Stimulated activated naive B cell treated with anti-CD40 and anti-IgM and Interleukin-4, amounts not matched to agents 10 μg/mL and 1 μg/mL and 100 μg/mL, for 72 hours (primary cell): Measurements from ENCODE around the gene GDI2.
"Not testable (repeated sequence)": the region's sequence is repeated elsewhere in the genome, so short reads cannot be mapped to it uniquely, and the experiment has no call there.

ENCODE experiments used
- ATAC-seq, 2 donors: fragments of 150-1000 bp; cut with Tn5 transposase; replicated peaks; 2 replicates each; pipeline ENCODE4 v1.10.0; 2021; ENCODE audit warnings: moderate library complexity in 1 of 2
- DNase-seq: peaks from one replicate; pipeline ENCODE4 v3.0.0; 2021
- H3K27ac Mint-ChIP-seq: one replicate; pipeline ENCODE4 v1.8.0; 2022; ENCODE audit warnings: mild to moderate bottlenecking, mixed read lengths
- H3K27me3 Mint-ChIP-seq, 2 donors: one replicate each; pipeline ENCODE4 v1.8.0; 2022; ENCODE audit warnings: mixed read lengths in 2 of 2
- H3K36me3 Mint-ChIP-seq, 2 donors: one replicate each; pipeline ENCODE4 v1.8.0; 2022; ENCODE audit warnings: mixed read lengths in 2 of 2, mild to moderate bottlenecking in 1 of 2
- H3K4me1 Mint-ChIP-seq, 2 donors: one replicate each; pipeline ENCODE4 v1.8.0; 2022; ENCODE audit warnings: mixed read lengths in 2 of 2, mild to moderate bottlenecking in 1 of 2
- H3K4me3 Mint-ChIP-seq, 2 donors: one replicate each; pipeline ENCODE4 v1.8.0; 2022; ENCODE audit warnings: mild to moderate bottlenecking in 2 of 2, mixed read lengths in 2 of 2, moderate library complexity in 1 of 2
- H3K9me3 Mint-ChIP-seq, 2 donors: one replicate each; pipeline ENCODE4 v1.8.0; 2022; ENCODE audit warnings: mixed read lengths in 2 of 2, mild to moderate bottlenecking in 1 of 2

GDI2 gene

DNA sequence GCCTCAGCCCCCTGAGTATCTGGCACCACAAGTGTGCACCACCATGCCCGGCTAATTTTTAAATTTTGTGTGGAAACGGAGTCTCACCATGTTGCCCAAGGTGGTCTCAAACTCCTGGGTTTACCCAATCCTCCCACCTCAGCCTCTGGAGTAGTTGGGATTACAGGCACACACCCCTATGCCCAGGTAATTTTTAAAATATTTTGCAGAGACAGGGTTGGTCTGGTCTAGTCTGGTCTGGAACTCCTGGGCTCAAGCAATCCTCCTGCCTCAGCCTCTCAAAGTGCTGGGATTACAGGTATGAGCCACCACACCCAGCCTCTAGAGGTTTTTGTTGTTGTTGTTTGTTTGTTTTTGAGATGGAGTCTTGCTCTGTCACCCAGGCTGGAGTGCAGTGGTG lies 22.9 kb upstream of the GDI2 start:
- H3K4me3 Mint-ChIP-seq, H3K9me3 Mint-ChIP-seq, DNase-seq, H3K27me3 Mint-ChIP-seq, ATAC-seq, H3K36me3 Mint-ChIP-seq: not testable (repeated sequence)
- Mint-ChIP-seq H3K4me1 (peaks cover 50 to 67% of the 10 kb centered on the region in 2 donors), H3K27ac (peak overlapping the region; percentile 75)

DNA sequence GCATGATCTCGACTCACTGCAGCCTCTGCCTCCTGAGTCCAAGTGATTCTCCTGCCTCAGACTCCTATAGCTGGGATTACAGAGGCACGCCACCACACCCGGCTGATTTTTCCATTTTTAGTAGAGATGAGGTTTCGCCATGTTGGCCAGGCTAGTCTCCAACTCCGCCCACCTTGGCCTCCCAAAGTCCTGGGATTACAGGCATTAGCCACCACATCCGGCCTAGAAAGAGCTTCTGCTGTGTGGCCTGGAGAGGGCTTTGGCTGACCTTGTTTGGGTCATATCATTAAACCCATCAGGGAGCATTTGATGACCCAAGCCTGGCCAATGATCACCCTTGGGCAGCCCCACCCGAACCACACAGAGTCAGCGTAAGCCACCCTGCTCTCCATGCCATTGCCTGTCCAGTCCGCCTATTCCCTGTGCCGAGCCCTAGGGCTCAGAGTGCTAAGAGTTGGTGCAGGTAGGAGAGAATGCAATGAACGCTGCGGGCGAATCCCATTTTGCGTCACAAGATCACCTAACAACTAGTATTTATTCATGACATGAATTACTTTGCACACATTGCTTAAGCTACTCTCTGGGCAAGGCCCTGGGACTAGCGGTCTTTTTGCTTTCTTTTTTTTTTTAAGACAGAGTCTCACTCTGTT lies 22.3 kb upstream of the GDI2 start:
- Mint-ChIP-seq H3K36me3 (peaks cover 0 to 3% of the 10 kb centered on the region in 2 donors), H3K4me3 (no peak overlapping the region), H3K27ac (peak overlapping the region; percentile 75), H3K4me1 (peaks cover 48 to 67% of the 10 kb centered on the region in 2 donors), H3K27me3 (no peaks in the 10 kb centered on the region), H3K9me3 (no peaks in the 10 kb centered on the region)
- DNase-seq, result no peak
- ATAC-seq, result no peak

DNA sequence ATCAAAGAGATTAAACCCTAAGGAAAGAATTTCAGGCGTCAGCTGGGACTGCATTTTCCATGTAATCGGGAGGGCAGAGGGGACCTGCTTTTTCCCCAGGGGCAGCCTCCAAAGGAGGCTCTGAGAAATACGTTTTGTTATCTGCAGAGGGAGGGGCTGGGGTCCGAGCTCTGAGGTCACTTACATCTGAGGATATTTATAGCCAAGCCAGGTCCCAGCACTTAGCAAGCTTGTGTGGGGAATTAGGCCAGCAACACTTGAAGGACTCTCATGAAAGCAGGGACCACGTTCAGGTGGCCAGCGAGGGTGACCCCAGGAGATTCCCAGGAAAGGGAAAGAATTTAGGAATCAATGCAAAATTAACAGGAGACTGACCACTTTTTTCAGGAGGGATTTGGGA lies 20.6 kb upstream of the GDI2 start:
- DNase-seq (no peak), ATAC-seq (no peak)
- Mint-ChIP-seq H3K36me3 (peaks cover 0 to 4% of the 10 kb centered on the region in 2 donors), H3K9me3 (no peaks in the 10 kb centered on the region), H3K27me3 (no peaks in the 10 kb centered on the region), H3K4me1 (peaks cover 47 to 65% of the 10 kb centered on the region in 2 donors), H3K4me3 (no peak overlapping the region), H3K27ac (peak overlapping the region; percentile 38)

DNA sequence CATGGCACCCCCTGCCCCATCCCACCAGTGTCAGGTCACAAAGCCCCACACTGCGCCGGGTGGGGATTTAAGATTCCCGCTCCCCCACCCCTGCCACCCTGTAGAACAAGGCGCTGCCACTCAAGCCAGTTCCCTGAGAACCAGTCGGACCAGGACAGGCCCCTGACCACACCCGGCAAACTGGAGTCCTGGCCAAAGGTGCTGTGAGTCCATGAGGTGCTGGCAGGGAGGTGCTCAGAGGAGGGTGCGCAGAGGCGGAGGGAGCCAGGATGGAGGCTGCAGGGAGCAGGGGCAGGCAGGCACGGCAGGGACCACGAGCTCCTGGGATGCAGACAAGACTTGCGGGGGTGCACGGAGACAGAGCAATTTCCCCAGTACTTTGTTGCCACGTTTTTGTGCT lies 19.7 kb upstream of the GDI2 start:
- ATAC-seq (no peak), DNase-seq (no peak)
- Mint-ChIP-seq H3K27me3 (no peaks in the 10 kb centered on the region), H3K9me3 (no peaks in the 10 kb centered on the region), H3K36me3 (peaks cover 0 to 4% of the 10 kb centered on the region in 2 donors), H3K4me3 (no peak overlapping the region), H3K27ac (peak overlapping the region; percentile 89), H3K4me1 (peaks cover 43 to 59% of the 10 kb centered on the region in 2 donors)

DNA sequence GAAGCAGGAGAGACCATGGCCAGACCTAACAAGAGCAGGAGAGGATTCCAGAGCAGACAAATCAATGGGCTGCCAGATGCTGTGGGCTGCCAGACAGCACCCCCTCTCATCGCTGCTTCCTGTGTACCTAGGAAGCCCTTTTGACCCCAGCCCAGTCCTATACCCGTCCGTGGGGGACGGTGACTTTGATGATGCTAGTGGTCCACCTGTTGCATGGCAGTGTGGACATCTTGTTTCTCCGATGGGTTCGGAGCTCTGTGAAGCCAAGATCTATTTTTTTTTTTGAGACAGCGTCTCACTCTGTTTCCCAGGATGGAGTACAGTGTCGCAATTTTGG lies 18.2 kb upstream of the GDI2 start:
- Mint-ChIP-seq H3K36me3 (peaks cover 0 to 4% of the 10 kb centered on the region in 2 donors), H3K4me1 (peaks cover 45 to 59% of the 10 kb centered on the region in 2 donors), H3K4me3 (peak overlapping the region; percentile 20 to 55), H3K27ac (peak overlapping the region; percentile 98), H3K9me3 (no peaks in the 10 kb centered on the region), H3K27me3 (no peaks in the 10 kb centered on the region)
- no peak for DNase-seq
- peak in 1 of 2 donors; percentile 5 for ATAC-seq

DNA sequence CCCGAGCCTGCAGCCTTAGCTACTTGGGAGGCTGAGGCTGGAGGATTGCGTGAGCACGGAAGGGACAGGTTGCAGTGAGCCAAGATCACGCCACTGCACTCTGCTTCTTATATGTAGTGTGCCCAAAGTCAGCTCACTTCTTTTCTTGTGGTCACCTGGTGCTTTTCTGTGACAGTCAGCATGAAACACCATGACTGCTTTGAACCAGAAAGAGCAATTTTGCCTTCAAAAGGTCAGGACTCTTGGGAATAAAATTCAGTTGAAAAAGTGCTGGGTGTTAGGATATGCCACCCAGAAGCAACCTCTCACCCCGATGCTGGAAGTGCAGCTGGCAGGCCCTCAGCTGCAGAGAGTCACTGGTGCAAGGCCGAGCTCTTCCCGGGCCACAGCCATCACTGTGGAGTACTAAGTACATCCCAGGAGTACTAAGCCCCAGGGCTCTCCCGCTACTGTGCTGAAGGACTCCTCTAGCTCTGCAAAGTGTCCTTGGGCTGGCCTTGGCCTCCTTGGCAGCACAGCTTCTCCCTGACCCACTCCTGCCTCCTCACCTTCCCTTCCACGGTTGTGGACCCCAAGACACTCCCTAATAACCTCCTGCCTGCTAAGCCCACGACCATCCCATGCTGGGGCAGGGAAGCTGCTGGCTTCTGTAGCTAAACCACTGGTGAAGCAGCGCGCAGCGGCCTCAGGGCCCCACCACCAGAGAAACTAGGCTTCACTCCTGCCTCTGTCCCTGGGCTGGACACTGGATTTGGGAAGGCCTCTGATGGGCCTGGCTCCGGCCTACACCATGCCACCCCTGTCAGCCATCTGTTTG lies 17.6 kb upstream of the GDI2 start:
- peaks cover 0 to 4% of the 10 kb centered on the region in 2 donors for H3K36me3 Mint-ChIP-seq
- H3K27ac Mint-ChIP-seq, result peak overlapping the region; percentile 98
- peak overlapping the region; percentile 20 to 55 for H3K4me3 Mint-ChIP-seq

DNA sequence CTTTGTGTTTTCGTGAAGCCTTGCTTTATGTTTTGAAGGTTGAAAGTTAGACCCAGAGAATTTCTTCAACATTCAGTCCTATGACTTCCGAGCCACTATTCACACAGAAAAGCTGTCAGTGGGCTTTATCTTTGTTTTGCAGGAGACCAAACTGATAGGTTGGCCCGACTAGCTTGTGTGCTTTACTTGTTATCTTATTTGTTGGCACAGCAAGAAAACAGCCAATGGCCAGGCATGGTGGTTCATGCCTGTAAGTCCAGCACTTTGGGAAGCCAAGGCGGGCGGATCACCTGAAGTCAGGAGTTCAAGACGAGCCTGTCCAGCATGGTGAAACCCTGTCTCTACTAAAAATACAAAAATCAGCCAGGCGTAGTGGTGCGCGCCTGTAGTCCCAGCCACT lies 16.0 kb upstream of the GDI2 start:
- H3K27me3 Mint-ChIP-seq, result no peaks in the 10 kb centered on the region
- peaks cover 0 to 4% of the 10 kb centered on the region in 2 donors for H3K36me3 Mint-ChIP-seq
- H3K9me3 Mint-ChIP-seq, result no peaks in the 10 kb centered on the region
- H3K4me1 Mint-ChIP-seq, result peaks cover 38 to 50% of the 10 kb centered on the region in 2 donors
- DNase-seq (no peak), ATAC-seq (no peak)
- H3K27ac Mint-ChIP-seq, result peak overlapping the region; percentile 82
- no peak overlapping the region for H3K4me3 Mint-ChIP-seq

More for the DNA sequence above, 17.6 kb upstream of the GDI2 start:
- Mint-ChIP-seq H3K4me1 (peaks cover 45 to 59% of the 10 kb centered on the region in 2 donors), H3K9me3 (no peaks in the 10 kb centered on the region), H3K27me3 (no peaks in the 10 kb centered on the region)
- peak; percentile 79 for DNase-seq
- peak; percentile 96 to 98 for ATAC-seq

DNA sequence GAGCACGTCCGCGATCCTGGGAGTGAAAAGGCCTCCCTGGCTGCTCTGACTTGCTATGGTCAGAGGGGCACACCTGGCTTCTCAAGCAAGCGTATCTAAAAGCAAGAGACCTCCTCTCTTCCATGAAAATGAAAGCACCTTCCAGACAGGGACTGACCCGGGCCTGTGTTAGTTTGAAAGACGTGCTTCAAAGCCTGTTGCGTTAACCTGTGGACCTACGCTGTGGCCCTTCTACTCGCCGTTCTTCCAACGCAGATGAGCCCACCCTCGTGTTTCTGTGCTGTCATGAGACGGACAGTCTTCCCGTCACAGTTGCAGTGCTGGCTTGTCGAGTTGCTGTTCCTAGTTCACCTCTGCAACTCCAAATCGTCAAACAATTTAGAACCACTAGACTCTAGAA lies 15.5 kb upstream of the GDI2 start:
- Mint-ChIP-seq H3K4me1 (peaks cover 33 to 44% of the 10 kb centered on the region in 2 donors), H3K36me3 (peaks cover 0 to 4% of the 10 kb centered on the region in 2 donors), H3K4me3 (no peak overlapping the region), H3K27me3 (no peaks in the 10 kb centered on the region), H3K27ac (peak overlapping the region; percentile 82), H3K9me3 (no peaks in the 10 kb centered on the region)
- no peak for DNase-seq
- ATAC-seq, result no peak

DNA sequence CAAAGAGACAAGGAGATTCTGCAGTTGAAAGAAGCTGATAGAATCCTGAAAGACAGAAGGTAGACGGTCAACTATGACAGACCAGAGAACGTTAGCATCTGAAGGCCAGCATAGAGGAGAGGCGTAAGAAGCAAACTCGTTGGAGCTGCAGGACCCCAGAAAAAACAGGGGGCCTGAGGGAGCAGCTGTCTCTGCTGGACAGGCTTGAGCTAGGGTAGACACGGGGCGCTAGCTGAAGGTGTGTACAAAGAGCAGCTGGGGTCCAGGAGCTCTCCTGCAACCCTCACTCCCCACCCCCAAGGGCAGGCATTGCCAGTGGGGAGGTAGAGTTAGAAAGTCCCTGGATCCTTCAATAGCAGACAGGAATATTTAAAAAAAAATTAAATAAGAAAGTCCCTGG lies 14.6 kb upstream of the GDI2 start:
- peaks cover 0 to 4% of the 10 kb centered on the region in 2 donors for H3K36me3 Mint-ChIP-seq
- peak overlapping the region; percentile 51 for H3K27ac Mint-ChIP-seq
- peaks cover 28 to 41% of the 10 kb centered on the region in 2 donors for H3K4me1 Mint-ChIP-seq
- no peak for DNase-seq
- no peak for ATAC-seq
- no peaks in the 10 kb centered on the region for H3K9me3 Mint-ChIP-seq
- no peaks in the 10 kb centered on the region for H3K27me3 Mint-ChIP-seq
- H3K4me3 Mint-ChIP-seq, result no peak overlapping the region

DNA sequence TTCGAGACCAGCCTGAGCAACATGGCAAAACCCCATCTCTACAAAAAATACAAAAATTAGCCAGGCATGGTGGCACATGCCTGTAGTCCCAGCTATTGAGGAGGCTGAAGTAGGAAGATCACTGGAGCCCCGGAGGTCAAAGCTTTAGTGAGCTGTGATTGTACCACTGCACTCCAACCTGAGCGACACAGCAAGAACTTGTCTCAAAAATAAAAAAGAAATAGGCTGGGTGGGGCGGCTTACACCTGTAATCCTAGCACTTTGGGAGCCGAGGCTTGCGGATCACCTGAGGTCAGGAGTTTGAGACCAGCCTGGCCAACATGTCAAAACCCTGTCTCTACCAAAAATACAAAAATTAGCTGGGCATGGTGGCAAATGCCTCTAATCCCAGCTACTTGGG lies 13.3 kb upstream of the GDI2 start:
- ATAC-seq, H3K4me3 Mint-ChIP-seq, DNase-seq, H3K36me3 Mint-ChIP-seq, H3K27me3 Mint-ChIP-seq, H3K9me3 Mint-ChIP-seq, H3K27ac Mint-ChIP-seq: not testable (repeated sequence)
- H3K4me1 Mint-ChIP-seq, result peaks cover 25 to 36% of the 10 kb centered on the region in 2 donors

DNA sequence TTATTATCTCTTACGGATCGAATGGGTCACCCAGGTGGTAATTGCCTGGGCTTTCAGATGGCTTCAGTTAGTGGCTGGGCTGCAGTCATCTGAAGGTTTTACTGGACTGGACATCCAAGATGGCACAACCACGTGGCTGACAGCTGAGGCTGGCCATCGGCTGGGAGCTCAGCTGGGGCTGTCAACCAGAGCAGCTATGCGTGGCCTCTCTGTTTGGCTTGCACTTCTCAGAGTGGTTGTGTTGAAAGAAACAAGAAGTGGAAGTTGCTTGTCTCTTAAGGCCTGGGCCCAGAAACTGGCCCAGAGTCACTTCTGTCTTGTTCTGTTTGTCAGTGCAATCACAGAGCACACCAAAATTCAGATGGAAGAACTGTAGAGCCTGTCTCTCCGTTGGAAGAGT lies 5.7 kb upstream of the GDI2 start:
- H3K27me3 Mint-ChIP-seq, result no peaks in the 10 kb centered on the region
- H3K36me3 Mint-ChIP-seq, result peaks cover 10 to 22% of the 10 kb centered on the region in 2 donors
- H3K9me3 Mint-ChIP-seq, result peaks cover 5% of the 10 kb centered on the region in 2 donors
- ATAC-seq (peak; percentile 44 to 59), DNase-seq (peak; percentile 64)
- peaks cover 36 to 74% of the 10 kb centered on the region in 2 donors for H3K4me1 Mint-ChIP-seq
- H3K27ac Mint-ChIP-seq, result peak overlapping the region; percentile 99
- peak overlapping the region; percentile 78 to 80 for H3K4me3 Mint-ChIP-seq

DNA sequence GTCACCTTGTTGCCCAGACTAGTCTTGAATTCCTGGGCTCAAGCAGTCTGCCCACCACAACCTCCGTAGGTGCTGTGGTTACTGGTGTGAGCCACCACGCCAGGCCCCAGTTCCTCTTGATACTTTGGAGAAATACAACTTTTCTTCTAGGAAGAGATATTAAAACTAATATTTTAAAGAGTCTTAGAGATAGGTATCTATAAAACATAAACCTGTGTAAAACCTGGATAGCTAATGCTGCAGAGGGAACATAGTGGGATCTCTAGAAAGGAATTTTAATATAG lies 4.8 kb upstream of the GDI2 start:
- ATAC-seq, result no peak
- no peak for DNase-seq
- H3K36me3 Mint-ChIP-seq, result peaks cover 10 to 25% of the 10 kb centered on the region in 2 donors
- H3K4me1 Mint-ChIP-seq, result peaks cover 36 to 74% of the 10 kb centered on the region in 2 donors
- H3K27me3 Mint-ChIP-seq, result no peaks in the 10 kb centered on the region
- peak overlapping the region; percentile 96 for H3K27ac Mint-ChIP-seq
- H3K4me3 Mint-ChIP-seq, result peak overlapping the region in 1 of 2 donors; percentile 46
- H3K9me3 Mint-ChIP-seq, result peaks cover 5% of the 10 kb centered on the region in 2 donors

DNA sequence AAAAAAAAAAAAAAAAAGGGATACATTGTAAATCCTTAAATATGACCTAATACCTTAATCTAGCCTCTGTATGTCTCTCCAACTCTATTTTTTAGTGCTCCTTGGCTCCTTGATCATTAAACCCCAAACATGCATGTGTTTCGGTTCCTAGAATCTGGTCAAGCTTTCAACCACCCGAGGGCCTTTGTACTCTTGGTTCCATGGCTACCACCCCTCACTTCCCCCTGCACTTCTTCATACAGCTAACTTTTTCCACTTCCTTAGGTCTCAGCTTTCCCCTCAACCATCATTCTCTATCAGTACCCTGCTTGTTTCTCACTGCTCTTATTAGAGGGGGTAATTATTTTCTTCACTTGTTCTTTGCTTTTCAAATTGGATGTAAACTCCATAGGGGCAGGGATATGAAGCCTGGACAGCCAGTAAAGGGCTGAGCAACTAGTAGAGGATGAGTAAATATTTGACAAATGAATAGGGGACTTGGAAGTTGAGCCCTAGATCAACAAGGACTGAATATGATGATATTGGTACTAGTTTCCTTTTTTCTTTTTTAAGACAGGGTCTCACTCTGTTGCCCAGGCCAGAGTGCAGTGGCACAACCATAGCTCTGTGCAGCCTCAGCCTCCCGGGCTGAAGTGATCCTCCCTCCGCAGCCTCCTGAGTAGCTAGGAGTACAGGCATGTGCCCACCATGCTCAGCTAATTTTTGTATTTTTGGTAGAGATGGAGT lies 4.3 kb upstream of the GDI2 start:
- H3K4me1 Mint-ChIP-seq, result peaks cover 36 to 74% of the 10 kb centered on the region in 2 donors
- peak overlapping the region; percentile 42 to 46 for H3K4me3 Mint-ChIP-seq
- H3K27me3 Mint-ChIP-seq, result no peaks in the 10 kb centered on the region
- ATAC-seq (peak; percentile 57 to 58), DNase-seq (peak; percentile 75)
- peaks cover 5% of the 10 kb centered on the region in 2 donors for H3K9me3 Mint-ChIP-seq
- H3K27ac Mint-ChIP-seq, result peak overlapping the region; percentile 96
- H3K36me3 Mint-ChIP-seq, result peaks cover 10 to 28% of the 10 kb centered on the region in 2 donors

DNA sequence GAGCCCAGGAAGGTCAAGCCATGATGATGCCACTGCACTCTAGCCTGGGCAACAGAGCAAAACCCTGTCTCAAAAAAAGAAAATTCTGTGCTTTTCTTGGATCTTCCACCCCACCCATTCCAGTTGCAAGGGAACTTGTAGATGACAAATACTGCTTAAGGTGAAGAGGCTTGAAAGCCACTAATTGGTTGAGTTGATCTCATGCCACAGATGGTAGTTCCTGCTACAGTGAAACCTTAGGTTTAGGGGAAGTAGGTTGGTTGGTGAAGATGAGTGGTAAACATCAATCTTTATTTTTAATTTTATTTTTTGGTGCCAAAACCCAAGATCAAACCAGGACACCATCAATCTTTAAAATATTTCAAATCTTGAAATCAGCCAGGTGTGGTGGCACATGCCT lies 2.9 kb upstream of the GDI2 start:
- peaks cover 3 to 5% of the 10 kb centered on the region in 2 donors for H3K9me3 Mint-ChIP-seq
- H3K27me3 Mint-ChIP-seq, result no peaks in the 10 kb centered on the region
- peak overlapping the region; percentile 96 for H3K27ac Mint-ChIP-seq
- DNase-seq (peak; percentile 48), ATAC-seq (peak; percentile 44 to 50)
- H3K4me3 Mint-ChIP-seq, result peak overlapping the region in 1 of 2 donors; percentile 56
- peaks cover 33 to 66% of the 10 kb centered on the region in 2 donors for H3K4me1 Mint-ChIP-seq
- peaks cover 22 to 37% of the 10 kb centered on the region in 2 donors for H3K36me3 Mint-ChIP-seq
